HG02759 (cell line): ENCODE data around the gene COX5B.
A peak's percentile ranks its signal among the peaks of the same experiment; 100 is the strongest.
"Not testable (repeated sequence)": the region's sequence is repeated elsewhere in the genome, so short reads cannot be mapped to it uniquely, and the experiment has no call there.

Experiments used
- ATAC-seq: cut with Tn5 transposase; IDR thresholded peaks from one replicate; pipeline ENCODE4 v1.9.1; 2021; ENCODE audit warnings: mild to moderate bottlenecking, moderate library complexity; ENCODE audit not compliant: unreplicated experiment

Gene COX5B

GRCh38 chr2:97672606-97673140 is 26.8 kb downstream of the COX5B start:
- ATAC-seq = not testable (repeated sequence)

GRCh38 chr2:97673182-97673914 is 27.5 kb downstream of the COX5B start:
- ATAC-seq = no peak

GRCh38 chr2:97673915-97674283 is 28.0 kb downstream of the COX5B start:
- ATAC-seq = no peak

- ATAC-seq = no peak
Measured at GRCh38 chr2:97675430-97676113, 29.7 kb downstream of the COX5B start.

GRCh38 chr2:97676620-97677019 is 30.8 kb downstream of the COX5B start:
- no peak for ATAC-seq

GRCh38 chr2:97677480-97677879 is 31.6 kb downstream of the COX5B start:
- ATAC-seq = no peak

GRCh38 chr2:97678298-97678697 is 32.4 kb downstream of the COX5B start:
- no peak for ATAC-seq

GRCh38 chr2:97687235-97687634 is 41.4 kb downstream of the COX5B start:
- ATAC-seq = not testable (repeated sequence)

- no peak for ATAC-seq
Measured at GRCh38 chr2:97688062-97688827, 42.4 kb downstream of the COX5B start.

- no peak for ATAC-seq
Measured at GRCh38 chr2:97691166-97691565, 45.3 kb downstream of the COX5B start.

- ATAC-seq = no peak
Measured at GRCh38 chr2:97693476-97693875, 47.6 kb downstream of the COX5B start.

GRCh38 chr2:97695744-97696143 is 49.9 kb downstream of the COX5B start:
- no peak for ATAC-seq

- peak; percentile 76 for ATAC-seq
Measured at GRCh38 chr2:97697252-97698235, 51.7 kb downstream of the COX5B start.
